PC-3 (cell line): ENCODE results near the gene SRR.

ENCODE experiments used
- CTCF ChIP-seq: fragments of 300-600 bp; sonication (generic); conservative IDR thresholded peaks from 2 replicates; pipeline ENCODE4 v1.5.1; 2017; ENCODE audit warnings: antibody characterized with exemption, low read depth, mild to moderate bottlenecking, low read length
- EZH2 ChIP-seq: fragments of 300-600 bp; sonication (generic); IDR thresholded peaks from one replicate; pipeline ENCODE4 v1.6.1; 2017; ENCODE audit warnings: antibody characterized with exemption, mild to moderate bottlenecking, low read length; ENCODE audit not compliant: unreplicated experiment
- EZH2phosphoT487 ChIP-seq: fragments of 300-600 bp; sonication (generic); IDR thresholded peaks from 2 replicates; pipeline ENCODE4 v1.6.1; 2018; ENCODE audit warnings: mild to moderate bottlenecking, antibody characterized with exemption, low read length, borderline replicate concordance

GRCh38 chr17:2373179-2373578, 69.4 kb downstream of the SRR start:
- TF ChIP-seq EZH2: no peak
- TF ChIP-seq CTCF: no peak
- TF ChIP-seq EZH2phosphoT487: no peak
